ENCODE measurements around the gene GSTM3.

DNA sequence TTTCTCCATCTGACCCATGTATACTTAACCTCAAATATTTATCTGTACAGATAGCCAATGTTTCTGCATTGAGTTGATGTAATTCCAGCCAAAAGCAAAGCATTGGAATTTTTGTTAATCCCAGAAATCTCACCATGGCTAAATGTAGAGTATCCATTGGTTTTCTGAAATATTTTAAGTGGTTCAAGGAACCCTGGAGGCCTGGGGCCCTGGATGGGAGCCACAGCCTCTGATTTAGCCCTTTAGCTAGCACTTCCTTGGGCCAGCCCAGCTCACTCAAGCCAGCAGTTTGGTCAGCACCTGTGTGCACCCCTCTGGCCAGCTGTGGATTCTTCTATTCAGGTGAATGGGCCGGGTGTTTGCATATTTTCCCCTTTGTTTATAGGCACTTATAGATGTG is 41.7 kb upstream of the GSTM3 start:
- TF ChIP-seq CTCF (IDR thresholded peaks at IDR 0.05) (no peak), POLR2A (IDR thresholded peaks at IDR 0.05) (no peak), EP300 (IDR thresholded peaks at IDR 0.05; ENCODE audit: low read depth) (no peak)
